Activated gamma-delta T cell treated with Interleukin-2 at 50 U/mL for 16 hours (primary cell): ENCODE measurements around the gene ARPC4.

Source experiments
- DNase-seq: peaks from one replicate; pipeline ENCODE4 v3.0.0-alpha.2; 2020

The ARPC4 gene

GRCh38 chr3:9792405-9793160 lies at the start of gene ARPC4, which contains the start of gene TADA3:
Gene ARPC4 (plus strand): TSS chr3:9793082. CDS start chr3:9793122, 40 bp downstream.
Gene TADA3 (minus strand): TSS chr3:9792473. CDS start chr3:9791466, 1,007 bp downstream.
- DNase-seq: peak; percentile 90

GRCh38 chr3:9743548-9743947 lies 49.3 kb upstream of the ARPC4 start:
- DNase-seq: no peak

DNA sequence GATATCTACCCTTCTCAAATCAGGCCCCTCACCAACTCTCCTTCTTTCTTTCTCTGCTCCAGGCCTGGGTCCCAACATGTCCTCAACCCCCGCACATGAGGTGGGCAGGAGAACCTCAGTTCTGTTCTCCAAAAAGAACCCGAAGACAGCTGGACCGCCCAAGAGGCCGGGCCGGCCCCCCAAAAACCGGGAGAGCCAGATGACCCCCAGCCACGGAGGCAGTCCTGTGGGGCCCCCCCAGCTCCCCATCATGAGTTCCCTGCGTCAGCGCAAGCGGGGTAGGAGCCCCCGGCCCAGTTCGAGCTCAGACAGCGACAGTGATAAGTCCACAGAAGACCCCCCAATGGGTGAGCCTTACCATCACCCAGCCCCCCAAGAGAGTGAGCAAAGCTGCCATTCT lies 48.7 kb upstream of the ARPC4 start:
- DNase-seq: no peak

GRCh38 chr3:9745521-9745920 lies 47.4 kb upstream of the ARPC4 start:
- DNase-seq: no peak

GRCh38 chr3:9746330-9746729 lies 46.6 kb upstream of the ARPC4 start:
- no peak for DNase-seq

- no peak for DNase-seq
Observed at GRCh38 chr3:9747267-9747666, 45.6 kb upstream of the ARPC4 start.

GRCh38 chr3:9748031-9748430 lies 44.9 kb upstream of the ARPC4 start:
- no peak for DNase-seq

DNA sequence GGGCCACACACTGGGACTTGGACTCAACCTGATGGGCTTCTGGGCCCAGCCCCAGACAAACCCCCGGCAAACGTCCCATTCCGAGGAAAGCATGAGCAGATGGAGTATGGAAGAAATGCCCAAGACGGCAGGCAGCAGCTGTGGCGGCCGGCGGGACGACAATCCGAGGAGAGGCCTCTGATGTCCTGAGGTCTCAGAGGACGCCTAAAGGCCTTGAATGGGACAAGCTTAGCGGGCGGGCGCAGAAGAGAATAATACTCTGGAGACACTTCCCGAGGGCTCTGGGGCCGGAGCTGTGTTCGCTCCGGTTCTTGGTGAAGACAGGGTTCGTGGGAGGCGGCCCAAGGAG lies 43.6 kb upstream of the ARPC4 start:
- no peak for DNase-seq

DNA sequence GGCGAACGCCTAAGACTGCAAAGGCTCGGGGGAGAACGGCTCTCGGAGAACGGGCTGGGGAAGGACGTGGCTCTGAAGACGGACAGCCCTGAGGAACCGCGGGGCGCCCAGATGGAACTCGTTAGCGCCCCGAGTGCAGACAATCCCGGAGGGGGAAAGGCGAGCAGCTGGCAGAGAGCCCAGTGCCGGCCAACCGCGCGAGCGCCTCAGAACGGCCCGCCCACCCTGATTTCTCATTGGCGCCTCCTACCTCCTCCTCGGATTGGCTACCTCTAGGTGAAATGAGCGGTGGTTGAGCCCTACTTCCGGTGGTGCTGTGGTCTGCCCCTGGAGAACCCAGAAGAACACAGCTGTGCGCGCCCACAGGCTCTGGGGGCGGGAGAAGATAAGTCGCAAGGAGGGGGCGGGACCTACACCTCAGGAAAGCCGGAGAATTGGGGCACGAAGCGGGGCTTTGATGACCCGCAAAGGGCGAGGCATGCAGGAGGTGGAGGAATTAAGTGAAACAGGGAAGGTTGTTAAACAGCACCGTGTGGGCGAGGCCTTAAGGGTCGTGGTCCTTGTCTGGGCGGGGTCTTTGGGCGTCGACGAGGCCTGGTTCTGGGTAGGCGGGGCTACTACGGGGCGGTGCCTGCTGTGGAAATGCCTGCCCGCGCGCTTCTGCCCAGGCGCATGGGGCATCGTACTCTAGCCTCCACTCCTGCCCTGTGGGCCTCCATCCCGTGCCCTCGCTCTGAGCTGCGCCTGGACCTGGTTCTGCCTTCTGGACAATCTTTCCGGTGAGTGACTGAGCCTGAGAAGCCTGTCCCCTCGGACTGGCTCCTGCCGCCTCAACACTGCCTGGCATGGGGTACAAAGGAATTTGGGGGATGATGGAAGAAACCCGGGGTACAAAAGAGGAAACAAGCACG lies 43.0 kb upstream of the ARPC4 start, which contains the start of gene OGG1:
Gene OGG1 (plus strand): TSS at position 308 of the 911 bp plus-strand sequence. CDS start 335 bp downstream, at position 643.
- DNase-seq: peak; percentile 94

- DNase-seq: no peak
Observed at GRCh38 chr3:9750556-9751411, 42.1 kb upstream of the ARPC4 start.

DNA sequence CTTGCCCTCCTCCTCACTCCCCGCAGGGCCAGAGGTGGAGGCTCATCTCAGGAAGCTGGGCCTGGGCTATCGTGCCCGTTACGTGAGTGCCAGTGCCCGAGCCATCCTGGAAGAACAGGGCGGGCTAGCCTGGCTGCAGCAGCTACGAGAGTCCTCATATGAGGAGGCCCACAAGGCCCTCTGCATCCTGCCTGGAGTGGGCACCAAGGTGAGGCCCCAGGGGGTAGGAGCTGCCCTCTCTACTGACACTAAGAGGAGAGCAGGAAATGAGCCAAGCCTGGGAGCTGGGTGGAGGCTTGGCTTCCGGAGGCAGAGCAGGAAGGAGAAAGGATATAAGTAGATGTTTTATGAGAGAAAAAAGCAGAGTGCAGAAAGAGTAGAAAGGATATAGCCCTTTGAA lies 38.2 kb upstream of the ARPC4 start:
- no peak for DNase-seq

DNA sequence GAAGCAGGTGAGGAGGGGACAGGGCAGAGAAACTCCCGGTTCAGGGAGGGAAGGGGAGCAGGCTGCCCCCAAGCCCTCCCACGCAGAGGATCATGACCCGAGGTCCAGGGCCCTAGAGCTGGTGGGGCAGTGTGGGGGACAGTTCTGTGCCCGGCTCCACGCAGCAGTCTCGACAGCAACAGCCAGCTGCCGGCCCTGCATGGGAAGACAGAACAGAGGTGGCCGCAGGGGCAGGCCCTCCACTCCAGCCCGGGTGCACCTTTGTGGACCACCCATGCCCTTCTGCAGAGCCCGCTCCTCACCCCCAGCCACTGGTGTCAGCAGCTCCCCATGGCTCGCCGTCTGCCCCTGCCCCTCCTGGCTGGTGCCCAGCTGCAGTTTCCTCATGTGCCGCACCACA lies 35.5 kb upstream of the ARPC4 start:
- no peak for DNase-seq

DNA sequence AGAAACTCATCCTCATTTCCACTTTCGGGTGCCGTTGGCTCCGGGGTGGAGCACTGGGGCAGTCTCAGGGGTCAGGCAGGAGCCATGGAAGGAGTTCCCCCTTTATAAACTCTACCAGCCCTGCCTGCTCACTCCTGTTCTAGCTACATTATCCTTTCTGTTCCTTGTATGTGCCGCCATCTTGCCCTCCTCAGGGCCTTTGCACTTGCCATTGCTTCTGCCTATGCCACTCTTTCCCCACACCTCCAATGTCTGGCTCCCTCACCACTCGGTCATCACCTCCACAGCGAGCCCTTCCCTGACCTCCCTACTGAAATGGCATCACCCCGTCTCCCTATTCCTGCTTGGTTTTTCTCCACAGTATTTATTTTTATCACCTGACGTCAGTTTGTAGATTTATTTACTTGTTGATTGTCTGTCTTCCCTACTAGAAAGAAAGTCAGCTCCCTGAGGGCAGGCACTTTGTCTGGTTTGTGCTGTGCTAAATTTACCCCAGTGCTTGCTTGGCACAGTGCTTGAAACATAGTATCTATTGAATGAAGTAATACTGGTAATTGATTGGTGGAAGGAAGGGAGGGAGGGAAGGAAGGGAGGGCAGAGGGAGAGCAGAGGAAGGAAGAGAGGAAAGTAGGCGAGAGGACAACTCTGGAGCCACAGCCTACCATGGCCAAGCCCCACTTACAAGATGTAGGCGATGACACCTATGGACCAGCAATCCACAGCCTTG lies 31.9 kb upstream of the ARPC4 start:
- no peak for DNase-seq

DNA sequence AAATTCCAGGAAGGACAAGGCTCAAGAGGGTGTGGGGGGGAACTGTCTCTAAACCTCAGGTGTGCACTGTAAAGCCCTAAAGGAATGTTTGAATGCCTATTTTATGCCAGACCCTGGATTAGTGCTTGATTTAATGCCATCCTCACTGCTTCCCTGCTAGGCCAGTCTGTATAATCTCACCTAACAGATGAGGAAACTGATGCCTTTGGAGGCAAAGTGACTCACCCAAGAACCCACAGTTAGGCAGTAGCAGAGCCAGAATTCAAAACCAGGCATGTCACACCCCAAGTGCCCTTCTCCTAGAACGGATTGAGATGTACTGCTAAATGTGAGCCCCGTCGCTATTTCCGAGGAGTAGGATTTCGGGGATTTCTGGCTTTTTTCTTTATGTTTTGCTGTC lies 31.0 kb upstream of the ARPC4 start:
- DNase-seq: no peak

GRCh38 chr3:9762871-9763270 lies 30.0 kb upstream of the ARPC4 start:
- no peak for DNase-seq

DNA sequence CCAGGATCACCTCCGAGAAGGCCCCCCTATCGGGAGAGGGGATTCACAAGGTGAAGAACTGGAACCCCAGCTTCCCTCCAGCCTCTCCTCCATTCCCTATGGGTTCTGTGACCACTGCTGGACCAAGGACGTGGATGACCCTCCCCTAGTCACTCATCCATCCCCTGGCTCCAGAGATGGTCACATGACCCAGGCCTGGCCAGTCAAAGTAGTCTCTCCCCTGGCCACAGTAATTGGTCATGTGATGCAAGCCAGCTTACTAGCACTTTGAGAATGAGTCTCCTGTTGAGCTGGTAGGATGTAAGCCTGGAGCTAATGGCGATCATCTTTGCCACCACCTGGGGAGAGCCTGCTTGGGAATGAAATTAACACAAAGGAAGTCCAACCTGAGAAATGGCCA lies 27.0 kb upstream of the ARPC4 start:
- DNase-seq: no peak

- DNase-seq: no peak
Observed at GRCh38 chr3:9767418-9767817, 25.5 kb upstream of the ARPC4 start.

DNA sequence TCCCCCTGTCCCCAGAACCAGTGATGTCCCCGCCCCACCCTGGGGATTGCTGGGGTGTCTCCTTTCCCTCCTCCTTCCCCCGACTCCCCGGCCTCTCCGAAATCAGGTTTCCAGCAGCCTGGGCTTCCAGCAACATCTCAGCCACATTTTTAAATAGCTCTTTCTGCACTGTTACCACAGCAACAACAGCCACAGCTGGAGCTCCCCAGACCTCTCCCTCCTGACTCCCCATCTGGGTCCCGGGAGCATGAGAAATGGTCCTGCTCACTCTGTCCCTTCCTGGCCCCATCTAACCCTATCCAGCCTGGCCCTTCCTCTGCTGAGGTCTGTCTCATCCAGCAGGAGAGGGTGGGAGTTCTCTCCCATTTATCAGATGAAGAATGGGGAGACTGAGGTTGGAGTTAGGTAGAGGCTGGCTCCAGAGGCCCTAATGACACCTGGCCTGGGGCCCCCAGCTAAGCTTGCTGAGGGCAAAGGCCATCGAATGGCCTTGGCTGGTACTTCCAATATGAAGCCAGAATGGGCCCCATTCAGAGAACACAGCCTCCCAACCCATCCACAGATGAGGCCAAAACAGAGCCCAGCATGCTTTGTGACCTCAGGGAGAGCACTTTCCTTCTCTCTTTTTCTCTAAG lies 24.6 kb upstream of the ARPC4 start:
- no peak for DNase-seq

DNA sequence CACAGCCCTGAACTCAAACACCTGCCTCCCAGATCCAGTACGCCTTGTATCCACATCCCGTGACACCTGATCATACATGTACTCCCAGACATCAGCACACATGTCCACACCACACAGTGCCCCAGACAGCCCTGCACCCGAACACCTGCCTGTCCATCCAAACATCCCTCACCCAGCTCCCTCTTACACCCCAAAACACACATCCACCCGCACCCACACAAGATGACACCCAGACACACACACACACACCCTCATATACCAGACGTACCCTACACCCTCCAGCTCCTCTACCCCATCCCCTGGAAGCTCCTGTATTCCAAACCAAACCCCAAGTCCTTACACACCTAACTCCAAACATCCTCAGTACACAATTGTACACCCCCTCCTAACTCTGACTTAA lies 23.9 kb upstream of the ARPC4 start:
- DNase-seq: no peak

DNA sequence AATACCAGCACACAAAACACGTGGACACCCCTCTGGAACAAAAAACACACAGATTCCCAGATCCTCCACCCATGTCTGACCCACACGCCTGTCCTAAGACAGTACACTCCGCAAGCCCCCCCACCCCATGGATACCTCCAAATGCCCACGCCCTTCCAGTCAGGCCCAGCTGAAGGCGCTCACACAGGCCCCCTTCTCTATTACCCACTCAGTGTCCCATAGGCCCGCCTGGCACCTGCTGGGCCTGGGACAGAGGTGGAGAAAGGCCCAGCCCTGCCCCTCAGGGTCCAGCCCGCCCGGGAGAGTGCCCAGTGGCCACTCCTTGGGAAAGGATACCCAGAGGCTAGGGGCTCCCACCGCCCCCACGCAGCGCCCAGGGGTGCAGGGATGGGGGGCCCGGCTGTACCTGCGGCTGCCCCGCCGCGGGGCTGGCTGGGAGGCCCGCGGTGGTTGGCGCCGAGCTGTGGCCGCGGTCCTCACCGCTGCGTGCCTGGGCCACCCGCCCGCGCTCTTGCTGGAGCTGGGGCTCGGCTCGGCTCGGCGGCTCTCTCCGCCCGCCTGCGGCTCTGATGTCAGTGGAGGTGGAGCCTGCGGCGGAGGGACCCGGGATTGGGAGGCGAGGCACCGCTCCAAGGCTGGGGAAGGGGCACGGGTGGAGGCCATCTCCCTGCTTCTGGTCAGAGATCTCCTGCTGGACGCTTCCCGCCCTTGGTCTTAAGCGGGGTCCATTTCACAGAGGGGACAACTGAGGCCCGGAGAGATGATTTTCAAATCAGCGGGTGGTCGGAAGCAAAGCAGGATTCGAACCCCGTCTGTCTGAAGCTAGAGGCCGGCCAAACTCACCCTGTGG lies 23.2 kb upstream of the ARPC4 start, which contains the start of gene CAMK1:
Gene CAMK1 (minus strand): TSS at position 522 of the 850 bp plus-strand sequence. CDS start 2,198 bp downstream, outside the sequence.
- peak; percentile 36 for DNase-seq
